ENCODE data around the gene CPED1. TPM values are rescaled to one million over a fixed set of nuclear protein-coding genes. Genes with fewer than 3 reads are reported as not detected.

CPED1 gene
- total RNA-seq, 1 donor from 2014 or later: 38.6 TPM

GRCh38 chr7:120994512-120995410 is 6.2 kb downstream of the CPED1 start:
- Histone ChIP-seq H3K36me3 (no peaks in the 10 kb centered on the region), H3K27ac (no peak overlapping the region), H3K27me3 (ENCODE audit: low read depth) (no peaks in the 10 kb centered on the region), H3K4me1 (peaks cover 54% of the 10 kb centered on the region), H3K9me3 (no peaks in the 10 kb centered on the region), H3K4me3 (no peak overlapping the region)
- ATAC-seq (no peak), DNase-seq (no peak)
- TF ChIP-seq, protein P1, sequence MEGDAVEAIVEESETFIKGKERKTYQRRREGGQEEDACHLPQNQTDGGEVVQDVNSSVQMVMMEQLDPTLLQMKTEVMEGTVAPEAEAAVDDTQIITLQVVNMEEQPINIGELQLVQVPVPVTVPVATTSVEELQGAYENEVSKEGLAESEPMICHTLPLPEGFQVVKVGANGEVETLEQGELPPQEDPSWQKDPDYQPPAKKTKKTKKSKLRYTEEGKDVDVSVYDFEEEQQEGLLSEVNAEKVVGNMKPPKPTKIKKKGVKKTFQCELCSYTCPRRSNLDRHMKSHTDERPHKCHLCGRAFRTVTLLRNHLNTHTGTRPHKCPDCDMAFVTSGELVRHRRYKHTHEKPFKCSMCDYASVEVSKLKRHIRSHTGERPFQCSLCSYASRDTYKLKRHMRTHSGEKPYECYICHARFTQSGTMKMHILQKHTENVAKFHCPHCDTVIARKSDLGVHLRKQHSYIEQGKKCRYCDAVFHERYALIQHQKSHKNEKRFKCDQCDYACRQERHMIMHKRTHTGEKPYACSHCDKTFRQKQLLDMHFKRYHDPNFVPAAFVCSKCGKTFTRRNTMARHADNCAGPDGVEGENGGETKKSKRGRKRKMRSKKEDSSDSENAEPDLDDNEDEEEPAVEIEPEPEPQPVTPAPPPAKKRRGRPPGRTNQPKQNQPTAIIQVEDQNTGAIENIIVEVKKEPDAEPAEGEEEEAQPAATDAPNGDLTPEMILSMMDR (IDR thresholded peaks at IDR 0.05): no peak
- intact Hi-C loops (cut with DNase I): loop anchor here (10.0 kb wide), 1 partner anchor 80 kb away; no protein-coding TSS in a partner anchor

DNA sequence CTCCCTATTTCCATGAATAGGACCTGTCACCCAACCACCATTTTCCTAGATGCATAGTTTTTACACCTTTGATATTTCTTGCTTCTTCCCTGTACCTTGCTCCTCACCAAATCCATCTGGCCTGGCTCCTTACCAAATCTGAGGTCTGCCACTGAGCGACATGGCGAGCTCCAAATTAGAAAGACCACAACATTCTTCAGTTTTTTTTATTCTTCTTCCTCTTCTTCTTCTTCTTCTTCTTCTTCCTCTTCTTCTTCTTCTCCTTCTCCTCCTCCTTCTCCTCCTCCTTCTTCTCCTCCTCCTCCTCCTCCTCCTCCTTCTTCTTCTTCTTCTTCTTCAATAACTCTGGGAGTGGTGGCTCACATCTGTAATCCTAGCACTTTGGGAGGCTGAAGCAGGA is 7.1 kb downstream of the CPED1 start:
- TF ChIP-seq, protein P1 (IDR thresholded peaks at IDR 0.05): no peak
- intact Hi-C loops (cut with DNase I): loop anchor here (10.0 kb wide), 1 partner anchor 79 kb away; no protein-coding TSS in a partner anchor
- H3K4me3 ChIP-seq: no peak overlapping the region
- no peaks in the 10 kb centered on the region for H3K9me3 ChIP-seq
- no peaks in the 10 kb centered on the region for H3K27me3 ChIP-seq (ENCODE audit: low read depth)
- no peaks in the 10 kb centered on the region for H3K36me3 ChIP-seq
- no peak overlapping the region for H3K27ac ChIP-seq
- DNase-seq (no peak), ATAC-seq (no peak)
- H3K4me1 ChIP-seq: peaks cover 52% of the 10 kb centered on the region

DNA sequence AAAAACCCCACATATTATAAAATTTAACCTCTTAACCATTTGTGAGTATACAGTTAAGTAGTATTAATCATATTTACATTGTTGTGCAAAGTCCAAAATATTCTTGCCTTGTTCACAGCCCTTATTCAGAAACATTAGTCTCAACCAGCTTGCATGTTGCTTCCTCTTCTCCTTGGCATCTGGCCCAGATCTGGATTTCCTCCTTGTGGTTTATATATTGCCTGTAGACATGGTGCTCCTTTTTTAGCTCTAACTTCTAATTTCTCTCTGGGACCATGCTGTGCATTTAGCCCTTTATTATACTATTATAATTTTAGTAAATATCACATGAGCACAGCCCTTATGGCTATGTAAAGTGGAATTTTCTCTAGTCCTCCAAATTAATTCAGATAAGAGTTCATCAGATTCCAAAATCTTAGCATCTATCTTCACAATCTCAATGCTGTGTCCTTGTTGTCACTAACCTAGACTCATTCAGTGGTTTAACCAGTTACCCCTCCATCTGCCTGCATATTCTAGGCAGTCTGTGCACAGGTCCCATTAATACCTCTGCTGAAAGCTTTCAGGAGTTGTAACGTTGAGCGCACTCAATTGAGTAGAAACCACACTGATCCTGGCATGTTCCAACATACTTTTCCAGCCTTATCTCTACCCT is 7.9 kb downstream of the CPED1 start:
- DNase-seq (peak; percentile 48), ATAC-seq (peak; percentile 82 to 84)
- TF ChIP-seq, protein P1 (IDR thresholded peaks at IDR 0.05): no peak
- H3K36me3 ChIP-seq: no peaks in the 10 kb centered on the region
- H3K4me1 ChIP-seq: peaks cover 50% of the 10 kb centered on the region
- H3K27me3 ChIP-seq (ENCODE audit: low read depth): no peaks in the 10 kb centered on the region
- intact Hi-C loops (cut with DNase I): loop anchor here (10.0 kb wide), 1 partner anchor 78 kb away; no protein-coding TSS in a partner anchor
- H3K27ac ChIP-seq: no peak overlapping the region
- H3K4me3 ChIP-seq: no peak overlapping the region
- no peaks in the 10 kb centered on the region for H3K9me3 ChIP-seq

DNA sequence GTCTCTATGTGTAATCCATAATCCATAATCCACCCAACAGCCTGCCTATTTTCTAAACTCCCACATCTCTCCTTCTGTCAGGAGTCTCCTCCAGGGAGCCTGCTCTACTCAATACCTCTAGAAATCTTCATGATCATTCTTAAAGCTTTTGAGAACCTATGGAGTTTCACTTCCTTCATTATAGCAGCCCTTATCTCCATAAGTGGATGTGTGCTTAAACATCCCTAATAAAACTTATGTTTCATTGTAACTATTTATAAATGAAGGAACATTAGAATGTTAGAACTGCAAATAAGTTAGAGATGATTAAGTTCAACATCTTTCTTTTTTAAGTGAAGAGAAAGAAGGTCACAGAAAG is 8.5 kb downstream of the CPED1 start:
- intact Hi-C loops (cut with DNase I): loop anchor here (10.0 kb wide), 1 partner anchor 78 kb away; no protein-coding TSS in a partner anchor
- H3K4me1 ChIP-seq: peaks cover 50% of the 10 kb centered on the region
- no peak overlapping the region for H3K4me3 ChIP-seq
- H3K36me3 ChIP-seq: no peaks in the 10 kb centered on the region
- TF ChIP-seq, protein P1 (IDR thresholded peaks at IDR 0.05): no peak
- DNase-seq: no peak
- H3K9me3 ChIP-seq: no peaks in the 10 kb centered on the region
- ATAC-seq: peak in 1 of 2 donors; percentile 32
- H3K27ac ChIP-seq: no peak overlapping the region
- H3K27me3 ChIP-seq (ENCODE audit: low read depth): no peaks in the 10 kb centered on the region

DNA sequence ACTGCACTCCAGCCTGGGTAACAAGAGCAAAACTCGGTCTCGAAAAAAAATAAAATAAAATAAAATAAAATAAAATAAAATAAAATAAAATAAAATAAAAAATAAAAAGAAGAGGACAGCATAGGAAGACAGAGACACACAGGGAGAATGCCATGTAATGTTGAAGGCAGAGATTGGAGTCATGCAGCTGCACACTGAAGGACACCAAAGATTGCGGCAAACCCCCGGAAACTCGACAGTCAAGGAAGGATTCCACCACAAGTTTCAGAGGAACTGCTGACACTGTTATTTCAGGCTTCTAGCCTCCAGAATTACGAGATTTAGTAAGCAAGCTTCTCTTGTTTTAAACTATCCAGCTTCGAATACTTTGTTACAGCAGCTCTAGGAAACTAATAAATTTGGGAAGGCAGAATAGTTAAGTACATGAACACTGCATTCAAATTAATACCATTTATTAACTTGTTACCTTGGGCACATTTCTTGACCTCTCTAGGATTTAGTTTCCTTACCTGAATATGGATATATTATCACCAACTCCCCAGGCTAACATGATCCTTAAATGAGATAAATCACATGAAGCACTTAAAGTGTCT is 9.5 kb downstream of the CPED1 start:
- TF ChIP-seq, protein P1 (IDR thresholded peaks at IDR 0.05): no peak
- ATAC-seq (peak; percentile 29 to 57), DNase-seq (peak; percentile 55)
- Histone ChIP-seq H3K27ac (no peak overlapping the region), H3K9me3 (no peaks in the 10 kb centered on the region), H3K4me3 (no peak overlapping the region), H3K36me3 (no peaks in the 10 kb centered on the region), H3K4me1 (peaks cover 45% of the 10 kb centered on the region), H3K27me3 (ENCODE audit: low read depth) (no peaks in the 10 kb centered on the region)
- intact Hi-C loops (cut with DNase I): loop anchor here (10.0 kb wide), 1 partner anchor 77 kb away; no protein-coding TSS in a partner anchor
